Activated naive CD4-positive, alpha-beta T cell treated with Interleukin-2 at 50 U/mL for 16 hours (primary cell): ENCODE data around the gene FES.

Source experiments
- DNase-seq: peaks from one replicate; pipeline ENCODE4 v3.0.0-alpha.2; 2020

FES gene

DNA sequence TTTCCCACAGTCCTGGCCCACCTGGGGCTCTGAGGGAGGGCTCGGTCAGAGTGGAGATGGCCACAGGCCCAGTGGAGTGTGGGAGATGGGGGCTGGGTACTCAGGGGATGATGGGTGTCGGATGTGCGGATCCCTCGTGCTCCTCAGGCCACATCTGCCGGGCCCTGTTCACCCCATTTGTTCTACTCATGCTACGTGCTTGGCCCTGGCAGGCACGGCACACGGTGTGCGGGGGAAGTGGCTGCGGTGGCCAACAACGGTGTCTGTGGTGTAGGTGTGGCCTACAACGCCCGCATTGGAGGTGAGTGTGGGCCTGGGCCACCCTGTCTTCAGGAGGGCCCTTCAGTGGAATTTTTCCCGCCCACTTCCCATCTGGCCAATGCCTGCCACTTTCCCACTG is 7.0 kb upstream of the FES start:
- DNase-seq, result no peak

- DNase-seq, result no peak
These were observed 6.3 kb upstream of the FES start for GRCh38 chr15:90877996-90878395.

GRCh38 chr15:90878660-90879059 is 5.6 kb upstream of the FES start:
- DNase-seq, result no peak

DNA sequence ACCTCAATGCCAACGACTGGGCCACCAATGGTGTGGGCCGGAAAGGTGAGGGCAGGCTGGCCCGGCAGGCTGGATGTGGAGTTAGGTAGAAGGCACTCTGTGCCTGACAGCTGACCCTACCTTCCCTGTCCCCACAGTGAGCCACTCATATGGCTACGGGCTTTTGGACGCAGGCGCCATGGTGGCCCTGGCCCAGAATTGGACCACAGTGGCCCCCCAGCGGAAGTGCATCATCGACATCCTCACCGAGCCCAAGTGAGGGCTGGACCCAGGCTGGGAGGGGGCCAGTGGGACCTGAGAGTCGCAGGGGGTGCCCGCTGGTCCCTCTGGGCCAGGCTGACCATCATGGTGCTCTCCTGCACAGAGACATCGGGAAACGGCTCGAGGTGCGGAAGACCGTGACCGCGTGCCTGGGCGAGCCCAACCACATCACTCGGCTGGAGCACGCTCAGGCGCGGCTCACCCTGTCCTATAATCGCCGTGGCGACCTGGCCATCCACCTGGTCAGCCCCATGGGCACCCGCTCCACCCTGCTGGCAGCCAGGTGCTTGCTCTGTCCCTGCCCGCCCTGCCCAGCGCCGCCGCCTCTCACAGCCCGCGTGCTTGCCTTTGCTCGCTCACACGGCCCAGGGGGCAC is 4.5 kb upstream of the FES start:
- DNase-seq, result no peak

DNA sequence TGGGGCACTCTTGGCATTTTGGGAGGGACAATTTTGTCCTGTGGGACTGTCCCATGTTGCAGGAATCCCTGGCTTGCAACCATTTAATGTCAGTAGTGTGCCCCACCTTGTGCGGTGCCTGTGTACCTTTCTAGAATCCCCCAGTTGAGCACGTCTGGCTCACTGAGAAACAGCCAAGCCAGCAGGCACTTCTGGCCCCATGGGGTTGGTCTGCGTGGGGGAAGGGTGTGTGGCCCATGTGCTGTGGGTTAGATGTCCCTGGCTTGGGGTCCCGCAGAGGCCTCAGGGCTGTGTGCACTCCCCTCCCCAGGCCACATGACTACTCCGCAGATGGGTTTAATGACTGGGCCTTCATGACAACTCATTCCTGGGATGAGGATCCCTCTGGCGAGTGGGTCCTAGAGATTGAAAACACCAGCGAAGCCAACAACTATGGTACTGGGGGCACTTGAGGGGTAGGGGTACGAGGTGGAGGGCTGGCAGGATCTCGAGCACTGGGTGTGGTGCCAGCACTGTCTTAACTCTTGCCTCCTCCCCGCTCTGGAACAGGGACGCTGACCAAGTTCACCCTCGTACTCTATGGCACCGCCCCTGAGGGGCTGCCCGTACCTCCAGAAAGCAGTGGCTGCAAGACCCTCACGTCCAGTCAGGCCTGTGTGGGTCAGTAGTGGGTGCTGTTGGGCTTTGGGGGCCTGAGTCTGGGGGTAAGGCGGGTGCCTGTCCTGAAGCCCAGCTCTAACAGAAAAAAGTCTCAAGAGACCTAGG is 3.7 kb upstream of the FES start:
- no peak for DNase-seq

DNA sequence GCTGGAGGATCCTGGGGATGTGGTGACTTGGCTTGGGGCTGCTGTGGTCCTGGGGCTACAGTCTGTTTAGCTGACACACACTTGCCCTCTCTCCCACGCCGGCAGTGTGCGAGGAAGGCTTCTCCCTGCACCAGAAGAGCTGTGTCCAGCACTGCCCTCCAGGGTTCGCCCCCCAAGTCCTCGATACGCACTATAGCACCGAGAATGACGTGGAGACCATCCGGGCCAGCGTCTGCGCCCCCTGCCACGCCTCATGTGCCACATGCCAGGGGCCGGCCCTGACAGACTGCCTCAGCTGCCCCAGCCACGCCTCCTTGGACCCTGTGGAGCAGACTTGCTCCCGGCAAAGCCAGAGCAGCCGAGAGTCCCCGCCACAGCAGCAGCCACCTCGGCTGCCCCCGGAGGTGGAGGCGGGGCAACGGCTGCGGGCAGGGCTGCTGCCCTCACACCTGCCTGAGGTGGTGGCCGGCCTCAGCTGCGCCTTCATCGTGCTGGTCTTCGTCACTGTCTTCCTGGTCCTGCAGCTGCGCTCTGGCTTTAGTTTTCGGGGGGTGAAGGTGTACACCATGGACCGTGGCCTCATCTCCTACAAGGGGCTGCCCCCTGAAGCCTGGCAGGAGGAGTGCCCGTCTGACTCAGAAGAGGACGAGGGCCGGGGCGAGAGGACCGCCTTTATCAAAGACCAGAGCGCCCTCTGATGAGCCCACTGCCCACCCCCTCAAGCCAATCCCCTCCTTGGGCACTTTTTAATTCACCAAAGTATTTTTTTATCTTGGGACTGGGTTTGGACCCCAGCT is 2.9 kb upstream of the FES start:
- DNase-seq, result no peak

- DNase-seq, result no peak
These were observed 2.2 kb upstream of the FES start for GRCh38 chr15:90881978-90882721.

- no peak for DNase-seq
These were observed 1.4 kb upstream of the FES start for GRCh38 chr15:90882781-90883525.

GRCh38 chr15:90883526-90883975 is 753 bp upstream of the FES start:
- no peak for DNase-seq

GRCh38 chr15:90884719-90885431 is 571 bp downstream of the FES start:
- DNase-seq, result no peak

DNA sequence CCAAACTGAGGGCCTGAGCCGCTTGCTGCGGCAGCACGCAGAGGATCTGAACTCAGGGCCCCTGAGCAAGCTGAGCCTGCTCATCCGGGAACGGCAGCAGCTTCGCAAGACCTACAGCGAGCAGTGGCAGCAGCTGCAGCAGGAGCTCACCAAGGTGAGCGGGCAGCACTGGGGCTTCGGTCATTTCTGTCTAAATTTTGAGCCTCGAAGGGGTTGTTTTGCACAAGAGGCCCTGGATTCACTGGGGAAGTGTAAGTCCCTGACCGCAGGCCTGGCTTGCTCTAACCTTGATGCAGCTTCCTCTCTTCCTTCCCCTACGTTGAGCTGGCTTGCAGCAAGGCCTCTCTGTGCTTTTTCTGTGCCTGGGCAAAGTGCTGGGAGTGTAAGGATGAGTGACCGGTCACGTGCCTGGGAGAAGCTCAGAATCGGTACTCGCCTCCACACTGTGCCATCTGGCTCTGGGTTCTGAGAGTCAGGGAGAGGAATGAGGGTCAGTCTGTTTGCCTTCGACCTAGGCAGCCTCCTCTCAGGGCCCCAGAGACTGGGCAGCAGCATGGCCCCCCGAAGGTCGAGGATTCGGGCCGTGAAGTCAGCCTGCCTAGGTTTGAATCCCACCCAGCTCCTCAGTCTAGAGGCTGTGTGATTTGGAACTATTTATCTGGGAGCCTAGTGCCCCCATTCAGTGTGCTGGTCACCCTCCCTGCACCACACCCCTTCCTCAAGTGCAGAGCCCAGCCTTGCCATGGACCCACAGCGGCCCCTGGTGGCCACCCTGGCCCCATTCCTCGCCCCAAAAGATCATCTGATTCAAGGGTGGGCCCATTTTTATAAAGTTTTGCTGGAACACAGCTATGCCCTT is 1.4 kb downstream of the FES start:
- DNase-seq, result peak; percentile 80

- no peak for DNase-seq
These were observed 1.9 kb downstream of the FES start for GRCh38 chr15:90886291-90886614.

DNA sequence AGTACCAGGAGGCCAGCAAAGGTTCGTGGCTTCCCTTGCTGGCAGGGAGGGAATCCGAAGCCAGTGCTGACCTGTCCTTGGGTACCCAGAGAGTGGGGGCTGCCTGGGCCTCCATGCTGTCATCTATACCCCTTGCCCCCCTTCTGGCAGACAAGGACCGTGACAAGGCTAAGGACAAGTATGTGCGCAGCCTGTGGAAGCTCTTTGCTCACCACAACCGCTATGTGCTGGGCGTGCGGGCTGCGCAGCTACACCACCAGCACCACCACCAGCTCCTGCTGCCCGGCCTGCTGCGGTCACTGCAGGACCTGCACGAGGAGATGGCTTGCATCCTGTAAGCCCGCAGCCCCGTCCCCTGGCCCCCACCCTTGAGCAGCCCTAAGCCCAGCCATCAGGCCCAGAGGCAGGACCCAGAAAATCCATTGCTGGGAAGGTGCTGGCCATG is 2.8 kb downstream of the FES start:
- no peak for DNase-seq

DNA sequence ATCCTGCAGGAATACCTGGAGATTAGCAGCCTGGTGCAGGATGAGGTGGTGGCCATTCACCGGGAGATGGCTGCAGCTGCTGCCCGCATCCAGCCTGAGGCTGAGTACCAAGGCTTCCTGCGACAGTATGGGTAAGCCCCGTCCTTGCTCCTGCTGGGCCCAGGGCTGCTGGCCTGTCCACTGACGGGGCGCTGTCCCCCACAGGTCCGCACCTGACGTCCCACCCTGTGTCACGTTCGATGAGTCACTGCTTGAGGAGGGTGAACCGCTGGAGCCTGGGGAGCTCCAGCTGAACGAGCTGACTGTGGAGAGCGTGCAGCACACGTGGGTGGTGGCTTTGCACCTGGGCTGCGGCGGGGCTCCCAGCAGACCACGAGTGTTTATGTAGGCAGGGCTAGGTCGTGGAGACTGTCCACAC is 5.0 kb downstream of the FES start:
- DNase-seq, result no peak

DNA sequence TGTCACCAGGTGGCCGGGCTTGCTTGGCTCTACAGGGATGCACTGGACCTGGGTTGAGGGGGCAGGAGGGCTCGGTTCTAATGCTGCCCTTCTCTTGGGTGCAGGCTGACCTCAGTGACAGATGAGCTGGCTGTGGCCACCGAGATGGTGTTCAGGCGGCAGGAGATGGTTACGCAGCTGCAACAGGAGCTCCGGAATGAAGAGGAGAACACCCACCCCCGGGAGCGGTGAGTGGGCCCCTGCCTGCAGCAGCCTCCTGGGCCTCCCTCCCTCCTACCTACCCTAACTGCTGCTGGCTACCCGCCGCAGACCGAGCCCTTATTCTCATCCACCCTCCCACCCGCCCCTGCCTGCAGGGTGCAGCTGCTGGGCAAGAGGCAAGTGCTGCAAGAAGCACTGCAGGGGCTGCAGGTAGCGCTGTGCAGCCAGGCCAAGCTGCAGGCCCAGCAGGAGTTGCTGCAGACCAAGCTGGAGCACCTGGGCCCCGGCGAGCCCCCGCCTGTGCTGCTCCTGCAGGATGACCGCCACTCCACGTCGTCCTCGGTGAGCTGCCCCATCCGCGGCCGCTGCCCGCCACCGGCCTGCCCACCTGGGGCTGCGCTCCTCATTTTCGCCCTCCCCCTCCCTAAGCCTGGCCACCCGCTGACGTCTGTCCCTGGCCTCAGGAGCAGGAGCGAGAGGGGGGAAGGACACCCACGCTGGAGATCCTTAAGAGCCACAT is 5.6 kb downstream of the FES start:
- DNase-seq, result no peak

GRCh38 chr15:90890839-90891238 is 6.5 kb downstream of the FES start:
- no peak for DNase-seq

GRCh38 chr15:90891346-90891949 is 7.1 kb downstream of the FES start:
- DNase-seq, result no peak

DNA sequence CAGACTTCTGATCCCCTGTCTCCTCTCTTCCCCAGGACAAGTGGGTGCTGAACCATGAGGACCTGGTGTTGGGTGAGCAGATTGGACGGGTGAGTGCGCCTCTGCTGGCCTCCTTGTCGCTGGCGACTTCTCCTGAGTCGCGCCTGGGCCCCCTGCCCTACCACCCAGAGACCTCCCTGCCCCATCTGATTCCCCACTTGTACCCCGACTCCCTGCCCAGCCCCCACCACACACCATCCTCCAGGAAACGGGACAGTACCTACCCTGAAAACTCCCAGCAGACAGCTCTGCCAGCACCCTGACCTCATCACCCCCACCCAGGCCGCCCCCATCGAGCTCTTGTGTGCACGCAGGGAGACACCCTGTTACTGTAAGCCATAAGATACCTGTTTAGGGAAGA is 7.7 kb downstream of the FES start:
- DNase-seq, result no peak

GRCh38 chr15:90892498-90893174 is 8.3 kb downstream of the FES start:
- DNase-seq, result no peak
